Brain microvascular endothelial cell (primary cell): Measurements from ENCODE around the gene THRB.

Source experiments
- DNase-seq: peaks from one replicate; pipeline ENCODE4 v3.0.0-alpha.2; 2020
- H3K27ac ChIP-seq: fragments of 250-450 bp; sonication (Bioruptor Pico); 2 replicates; pipeline ENCODE4 v1.5.1; 2020; ENCODE audit warnings: mild to moderate bottlenecking, moderate library complexity
- H3K27me3 ChIP-seq: fragments of 250-450 bp; sonication (Bioruptor Pico); replicated peaks from 2 replicates; pipeline ENCODE4 v1.5.1; 2020; ENCODE audit warnings: mild to moderate bottlenecking
- H3K36me3 ChIP-seq: fragments of 250-450 bp; sonication (Bioruptor Pico); replicated peaks from 2 replicates; pipeline ENCODE4 v1.5.1; 2020; ENCODE audit warnings: mild to moderate bottlenecking
- H3K4me3 ChIP-seq: 2 replicates; pipeline ENCODE4 v1.5.1; 2011; ENCODE audit warnings: low read depth, mild to moderate bottlenecking, control low read depth, low read length, moderate library complexity
- CTCF ChIP-seq: IDR thresholded peaks from 2 replicates; pipeline ENCODE4 v1.5.1; 2011; ENCODE audit warnings: low read depth, mild to moderate bottlenecking, moderate library complexity, low read length, control low read depth, inconsistent platforms; ENCODE audit errors: missing control alignments
- in situ Hi-C: cut with HindIII; loops from 2 replicates; pipeline ENCODE4 v1.10.0; 2017; ENCODE audit warnings: low sequenced_read_pairs, low pct_ligation_motif_present

Gene THRB

GRCh38 chr3:24494618-24495325 lies at the start of gene THRB:
THRB (minus strand) TSS chr3:24494850.
- in situ Hi-C loops = no loop called here
- Histone ChIP-seq H3K36me3 (no peaks in the 10 kb centered on the region), H3K27ac (no peak within 1 kb of the TSS), H3K4me3 (peak within 1 kb of the TSS; percentile 56), H3K27me3 (peaks cover 11% of the 10 kb centered on the region)
- DNase-seq = no peak
- peak; percentile 31 for TF ChIP-seq CTCF

GRCh38 chr3:24541935-24542334 lies 47.3 kb upstream of the THRB start:
- no peak overlapping the region for H3K4me3 ChIP-seq
- H3K27me3 ChIP-seq = no peaks in the 10 kb centered on the region
- in situ Hi-C loops = no loop called here
- DNase-seq = no peak
- H3K36me3 ChIP-seq = no peaks in the 10 kb centered on the region
- TF ChIP-seq CTCF = no peak
- no peak overlapping the region for H3K27ac ChIP-seq

GRCh38 chr3:24540821-24541220 lies 46.2 kb upstream of the THRB start:
- in situ Hi-C loops = no loop called here
- no peak for DNase-seq
- no peak for TF ChIP-seq CTCF
- Histone ChIP-seq H3K36me3 (no peaks in the 10 kb centered on the region), H3K4me3 (no peak overlapping the region), H3K27ac (no peak overlapping the region), H3K27me3 (no peaks in the 10 kb centered on the region)

GRCh38 chr3:24539699-24540098 lies 45.0 kb upstream of the THRB start:
- no peak for DNase-seq
- Histone ChIP-seq H3K4me3 (no peak overlapping the region), H3K36me3 (no peaks in the 10 kb centered on the region), H3K27ac (no peak overlapping the region), H3K27me3 (no peaks in the 10 kb centered on the region)
- no peak for TF ChIP-seq CTCF
- in situ Hi-C loops = no loop called here

- Histone ChIP-seq H3K4me3 (no peak overlapping the region), H3K36me3 (no peaks in the 10 kb centered on the region), H3K27me3 (no peaks in the 10 kb centered on the region), H3K27ac (no peak overlapping the region)
- TF ChIP-seq CTCF = no peak
- no peak for DNase-seq
- in situ Hi-C loops = no loop called here
Measured at GRCh38 chr3:24538891-24539290, 44.2 kb upstream of the THRB start.

GRCh38 chr3:24533561-24534193 lies 39.0 kb upstream of the THRB start:
- no peak for TF ChIP-seq CTCF
- no peaks in the 10 kb centered on the region for H3K36me3 ChIP-seq
- H3K27me3 ChIP-seq = no peaks in the 10 kb centered on the region
- no peak overlapping the region for H3K4me3 ChIP-seq
- in situ Hi-C loops = no loop called here
- no peak overlapping the region for H3K27ac ChIP-seq
- no peak for DNase-seq
